Small intestine (tissue), 7 donors: ENCODE results near the gene BST1. TPM values are rescaled to one million over a fixed set of nuclear protein-coding genes. Genes with fewer than 3 reads are reported as not detected.
A peak's percentile ranks its signal among the peaks of the same experiment; 100 is the strongest.
"Not testable (repeated sequence)": the region's sequence is repeated elsewhere in the genome, so short reads cannot be mapped to it uniquely, and the experiment has no call there.

Experiments
- DNase-seq, 2 donors: peaks; one replicate each; pipeline versions ENCODE4 v3.0.0 to v3.0.0-alpha.2; 2013
- FAIRE-seq: peaks from 2 replicates; lab custom pipeline; 2012; peaks lifted over from hg19 to GRCh38; lab: Jason Lieb, UNC
- H3K27ac ChIP-seq, 3 donors: one replicate each; pipeline ENCODE4 v1.5.1; 2013; ENCODE audit warnings: low read length in 2 of 3, mild to moderate bottlenecking in 2 of 3, control low read depth in 1 of 3, inconsistent platforms in 1 of 3, low read depth in 1 of 3, moderate library complexity in 1 of 3
- H3K27me3 ChIP-seq, 3 donors: one replicate each; pipeline ENCODE4 v1.6.1; 2013; ENCODE audit warnings: low read length in 3 of 3, inconsistent platforms in 1 of 3; ENCODE audit not compliant: control insufficient read depth in 3 of 3, insufficient read depth in 3 of 3
- H3K36me3 ChIP-seq, 3 donors: one replicate each; pipeline ENCODE4 v1.6.1; 2013; ENCODE audit warnings: low read length in 3 of 3, inconsistent platforms in 1 of 3, low read depth in 1 of 3, mild to moderate bottlenecking in 1 of 3, moderate library complexity in 1 of 3; ENCODE audit not compliant: control insufficient read depth in 3 of 3, insufficient read depth in 2 of 3
- H3K4me1 ChIP-seq, 3 donors: one replicate each; pipeline ENCODE4 v1.6.1; 2013; ENCODE audit warnings: low read length in 2 of 3, inconsistent platforms in 1 of 3, low read depth in 1 of 3, mild to moderate bottlenecking in 1 of 3, moderate library complexity in 1 of 3; ENCODE audit not compliant: control insufficient read depth in 3 of 3, insufficient read depth in 2 of 3
- H3K4me3 ChIP-seq, 3 donors: one replicate each; pipeline ENCODE4 v1.5.1; 2013; ENCODE audit warnings: low read length in 3 of 3, control low read depth in 1 of 3, inconsistent platforms in 1 of 3, low read depth in 1 of 3, mild to moderate bottlenecking in 1 of 3, moderate library complexity in 1 of 3
- H3K9me3 ChIP-seq, 2 donors: one replicate each; pipeline ENCODE4 v1.6.1; 2013; ENCODE audit warnings: low read depth in 1 of 2, low read length in 1 of 2; ENCODE audit not compliant: control insufficient read depth in 2 of 2, insufficient read depth in 1 of 2
- WGBS, 3 donors: extraction: QIAGEN DNeasy Blood & Tissue Kit; methylation state at CpG; one replicate each; pipeline ENCODE4 v1.1.7; 2013; 5-methylcytosine and 5-hydroxymethylcytosine counted together
- polyA plus RNA-seq, 4 donors: library from polyadenylated mRNA; stranded (reverse) in 3 of 4; unstranded in 1 of 4; fragments of 200-250 nt in 3 of 4; fragments of 120-200 nt in 1 of 4; gene quantifications; one replicate each; pipeline versions ENCODE4 v1.2.1 to v1.2.3, GENCODE V29; 2013
- donor health status: healthy with polysubstance abuse.
- donor health status: control.
- donor health status: control.
- donor health status: Bipolar disorder and iron deficiency.
- donor health status: healthy.

BST1 gene
- polyA plus RNA-seq, 4 donors, result 13.4 to 83.8 (median 56.6) TPM

DNA sequence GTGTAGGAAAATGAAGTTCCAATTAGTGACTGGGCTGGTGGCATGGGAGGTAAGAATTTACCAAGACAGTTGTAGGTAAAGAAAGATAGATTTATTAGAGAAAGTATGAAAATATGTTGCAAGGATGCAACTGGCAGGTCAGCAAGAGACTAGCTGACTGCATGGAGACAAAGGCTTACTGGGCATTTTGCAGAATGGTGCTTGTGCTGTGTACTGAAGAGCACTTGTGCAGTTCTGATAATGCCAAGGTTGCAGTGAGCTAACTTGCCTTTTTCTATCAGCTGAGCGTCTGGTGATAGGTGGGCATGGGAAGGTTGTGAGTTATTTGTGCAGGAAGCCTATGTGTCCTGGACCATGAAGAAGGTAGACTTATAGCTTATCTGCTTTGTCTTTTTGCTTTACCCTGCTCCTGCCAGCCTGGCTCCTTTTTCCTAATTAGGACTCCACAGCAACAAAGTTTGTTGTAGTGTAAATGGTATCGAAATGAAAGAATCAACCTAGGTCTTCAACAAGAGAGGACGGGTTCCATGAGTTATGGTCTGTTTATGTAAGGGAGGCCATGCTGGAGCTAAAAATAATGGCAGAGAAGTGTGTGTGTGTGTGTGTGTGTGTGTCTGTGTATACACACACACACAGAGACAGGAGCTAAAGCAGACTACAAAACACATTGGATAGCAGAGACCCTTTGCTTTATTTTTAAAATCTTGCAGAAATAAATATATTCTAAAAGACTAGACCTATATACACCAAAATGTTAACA is 15.0 kb downstream of the BST1 start:
- peaks cover 0 to 3% (median 0%) of the 10 kb centered on the region in 3 donors for H3K4me1 ChIP-seq
- DNase-seq, result no peak
- H3K9me3 ChIP-seq, result no peaks in the 10 kb centered on the region
- no peak overlapping the region for H3K27ac ChIP-seq
- H3K36me3 ChIP-seq, result peaks cover 0 to 34% (median 2%) of the 10 kb centered on the region in 3 donors
- FAIRE-seq, result no peak
- WGBS, 3 donors, result 76 to 91% (median 77%) methylated on average over 3 of the region's 3 CpGs
- no peak overlapping the region for H3K4me3 ChIP-seq
- H3K27me3 ChIP-seq, result no peaks in the 10 kb centered on the region

DNA sequence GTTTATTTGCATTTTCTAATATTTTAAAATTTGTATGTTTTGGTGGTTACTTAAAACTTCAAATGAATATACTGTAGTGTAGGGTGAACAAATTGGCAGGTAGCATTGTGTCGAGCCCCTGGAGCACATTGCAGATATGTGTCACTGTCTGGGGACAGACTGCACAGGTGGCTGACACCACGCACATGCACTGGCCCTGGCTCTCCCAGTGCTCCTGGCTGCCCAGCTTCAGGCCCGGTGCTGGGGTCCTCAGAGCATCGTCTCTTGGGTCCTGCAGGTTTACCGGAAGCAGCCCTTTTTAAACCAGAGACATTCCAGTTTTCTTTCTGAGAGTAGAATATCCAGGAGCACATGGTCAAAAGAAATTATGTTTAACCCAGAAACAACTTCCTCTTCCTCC is 15.6 kb downstream of the BST1 start:
- no peak for FAIRE-seq
- 79 to 90% (median 88%) methylated on average over 5 of the region's 5 CpGs for WGBS, 3 donors

GRCh38 chr4:15718959-15719358 is 16.1 kb downstream of the BST1 start:
- H3K36me3 ChIP-seq, result peaks cover 0 to 34% (median 3%) of the 10 kb centered on the region in 3 donors
- H3K27me3 ChIP-seq, result no peaks in the 10 kb centered on the region
- no peak for FAIRE-seq
- peak; percentile 16 to 39 for DNase-seq
- WGBS, 3 donors, result 76 to 89% (median 86%) methylated on average over 7 of the region's 7 CpGs
- no peaks in the 10 kb centered on the region for H3K9me3 ChIP-seq
- peaks cover 0 to 3% (median 0%) of the 10 kb centered on the region in 3 donors for H3K4me1 ChIP-seq
- no peak overlapping the region for H3K4me3 ChIP-seq
- H3K27ac ChIP-seq, result no peak overlapping the region

More for the DNA sequence above, 15.6 kb downstream of the BST1 start:
- Histone ChIP-seq H3K27me3 (no peaks in the 10 kb centered on the region), H3K36me3 (peaks cover 0 to 34% (median 2%) of the 10 kb centered on the region in 3 donors), H3K4me3 (no peak overlapping the region), H3K4me1 (peaks cover 0 to 3% (median 0%) of the 10 kb centered on the region in 3 donors), H3K27ac (no peak overlapping the region), H3K9me3 (no peaks in the 10 kb centered on the region)
- DNase-seq, result no peak

- Histone ChIP-seq H3K36me3 (peaks cover 0 to 34% (median 6%) of the 10 kb centered on the region in 3 donors), H3K4me1 (peaks cover 0 to 3% (median 0%) of the 10 kb centered on the region in 3 donors), H3K27me3 (no peaks in the 10 kb centered on the region), H3K4me3 (no peak overlapping the region), H3K9me3 (no peaks in the 10 kb centered on the region), H3K27ac (no peak overlapping the region)
- no peak for FAIRE-seq
- WGBS, 3 donors, result 84 to 90% (median 85%) methylated on average over 4 of the region's 4 CpGs
- DNase-seq, result no peak
Measured at GRCh38 chr4:15719506-15719905, 16.6 kb downstream of the BST1 start.

DNA sequence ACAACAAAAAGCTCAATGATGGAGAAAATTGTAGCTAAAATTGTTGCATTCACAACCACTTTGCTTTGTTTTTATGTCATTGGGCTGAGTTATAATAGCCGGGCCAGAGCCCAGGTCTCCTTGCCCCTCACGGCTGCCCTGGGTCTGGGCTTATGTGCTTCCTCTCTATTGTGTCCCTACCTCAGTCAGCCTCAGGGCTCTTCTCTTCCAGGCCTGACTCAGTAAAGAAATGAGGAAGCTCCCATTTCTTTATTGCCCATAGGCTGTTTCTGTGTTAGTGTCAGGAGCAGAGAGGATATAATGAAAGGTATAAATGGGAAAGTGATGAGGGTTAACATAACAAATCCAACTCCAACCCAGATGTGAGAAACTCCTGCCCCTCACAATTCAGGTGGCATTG is 18.0 kb downstream of the BST1 start:
- Histone ChIP-seq H3K4me1 (peaks cover 0 to 3% (median 0%) of the 10 kb centered on the region in 3 donors), H3K9me3 (no peaks in the 10 kb centered on the region), H3K36me3 (peaks cover 0 to 34% (median 6%) of the 10 kb centered on the region in 3 donors), H3K27me3 (no peaks in the 10 kb centered on the region), H3K4me3 (no peak overlapping the region), H3K27ac (no peak overlapping the region)
- 95 to 98% (median 95%) methylated on average over 2 of the region's 2 CpGs for WGBS, 3 donors
- DNase-seq (no peak), FAIRE-seq (no peak)

GRCh38 chr4:15725608-15726007 is 22.7 kb downstream of the BST1 start:
- no peak for DNase-seq
- Histone ChIP-seq H3K9me3 (no peaks in the 10 kb centered on the region), H3K4me3 (no peak overlapping the region), H3K27me3 (no peaks in the 10 kb centered on the region), H3K36me3 (peaks cover 0 to 23% (median 11%) of the 10 kb centered on the region in 3 donors), H3K4me1 (no peaks in the 10 kb centered on the region), H3K27ac (no peak overlapping the region)
- WGBS, 3 donors, result 56 to 74% (median 63%) methylated on average over 4 of the region's 4 CpGs
- no peak for FAIRE-seq

GRCh38 chr4:15729910-15730533 is 27.2 kb downstream of the BST1 start:
- DNase-seq (peak; percentile 42 to 58), FAIRE-seq (peak; percentile 89)
- Histone ChIP-seq H3K9me3 (peaks cover 0 to 1% of the 10 kb centered on the region in 2 donors), H3K27me3 (no peaks in the 10 kb centered on the region), H3K36me3 (peaks cover 0 to 19% (median 8%) of the 10 kb centered on the region in 3 donors), H3K27ac (no peak overlapping the region), H3K4me3 (no peak overlapping the region), H3K4me1 (no peaks in the 10 kb centered on the region)
- 23 to 25% (median 24%) methylated on average over 3 of the region's 3 CpGs for WGBS, 3 donors

GRCh38 chr4:15733061-15733460 is 30.2 kb downstream of the BST1 start:
- WGBS, 3 donors, result 76 to 77% (median 76%) methylated on average over 5 of the region's 5 CpGs
- DNase-seq, H3K27me3 ChIP-seq, H3K27ac ChIP-seq, FAIRE-seq, H3K4me1 ChIP-seq, H3K9me3 ChIP-seq, H3K4me3 ChIP-seq: not testable (repeated sequence)
- H3K36me3 ChIP-seq, result peaks cover 0 to 20% (median 2%) of the 10 kb centered on the region in 3 donors
